HEK293 (cell line): ENCODE results near the gene MYLK.

Experiments
- CTCF ChIP-seq: fragments of 450-650 bp; formaldehyde crosslinking; IDR thresholded peaks from 2 replicates; pipeline ENCODE4 v1.5.1; 2016; ENCODE audit warnings: missing biosample characterization, missing genetic modification characterization
- REST ChIP-seq: fragments of 450-650 bp; formaldehyde crosslinking; IDR thresholded peaks from 2 replicates; pipeline ENCODE4 v1.5.1; 2016; ENCODE audit warnings: missing biosample characterization, missing genetic modification characterization
- TCF7L2 ChIP-seq: IDR thresholded peaks from 2 replicates; pipeline ENCODE4 v1.6.1; 2011; ENCODE audit warnings: low read depth, mild to moderate bottlenecking, inconsistent platforms, low read length, moderate library complexity, borderline replicate concordance
- ZNF121 ChIP-seq: fragments of 450-650 bp; formaldehyde crosslinking; IDR thresholded peaks from 2 replicates; pipeline ENCODE4 v1.5.1; 2016; ENCODE audit warnings: missing biosample characterization, missing genetic modification characterization
- ZNF580 ChIP-seq: fragments of 450-650 bp; formaldehyde crosslinking; IDR thresholded peaks from 2 replicates; pipeline ENCODE4 v1.5.1; 2016; ENCODE audit warnings: missing biosample characterization, missing genetic modification characterization
- ZSCAN18 ChIP-seq: fragments of 450-650 bp; formaldehyde crosslinking; IDR thresholded peaks from 2 replicates; pipeline ENCODE4 v1.5.1; 2016; ENCODE audit warnings: missing biosample characterization, missing genetic modification characterization

DNA sequence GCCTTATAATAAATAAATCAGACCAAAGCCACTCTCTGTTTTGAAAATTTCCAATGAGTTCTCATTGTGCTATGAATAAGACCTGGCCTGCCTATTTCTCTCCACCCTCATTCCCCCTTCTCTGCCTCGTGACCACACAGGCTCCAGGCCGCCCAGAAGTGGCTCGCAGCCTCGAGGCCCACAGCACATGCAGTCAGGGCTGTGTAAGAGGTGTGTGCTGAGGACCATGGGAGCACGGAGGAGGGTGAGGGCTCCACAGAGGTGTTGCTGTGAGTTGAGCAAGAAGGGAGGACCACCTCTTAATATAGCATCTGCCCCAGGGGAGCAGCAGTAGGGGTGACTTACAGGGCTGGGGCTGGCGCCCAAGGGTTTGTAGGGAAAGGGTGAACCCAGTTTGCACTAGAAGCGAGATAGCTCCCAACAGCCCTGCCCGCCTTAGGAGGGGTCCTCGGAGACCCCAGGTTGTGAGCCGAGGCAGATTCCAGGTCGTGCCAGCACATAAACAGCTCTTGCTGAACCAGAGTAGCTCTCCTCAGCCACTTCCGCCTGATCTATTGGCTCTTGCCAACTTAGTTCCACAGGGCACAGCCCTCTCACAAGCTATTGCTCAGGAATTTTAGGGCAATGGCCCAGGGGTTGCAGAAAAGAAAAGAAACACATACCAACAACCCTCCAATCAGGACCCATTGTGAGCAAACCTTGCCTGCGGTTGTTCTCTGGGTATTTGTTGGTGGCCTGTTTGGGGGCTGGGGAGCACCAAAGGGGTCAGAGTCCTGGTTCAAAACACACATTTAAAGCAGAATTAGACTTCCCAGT lies 117.7 kb downstream of the MYLK start:
- no peak for TF ChIP-seq CTCF (tag by site-specific recombination)
- no peak for TF ChIP-seq ZNF121
- TF ChIP-seq TCF7L2: no peak
- no peak for TF ChIP-seq ZNF580
- no peak for TF ChIP-seq ZSCAN18 (tag by site-specific recombination)
- TF ChIP-seq REST (tag by site-specific recombination): no peak
